HK-2 (cell line): Measurements from ENCODE around the gene TGM5.
"Not testable (repeated sequence)": the region's sequence is repeated elsewhere in the genome, so short reads cannot be mapped to it uniquely, and the experiment has no call there.

ENCODE experiments used
- DNase-seq: peaks from one replicate; pipeline ENCODE4 v3.0.0-alpha.2; 2018; ENCODE audit not compliant: unreplicated experiment

Gene TGM5, protein sequence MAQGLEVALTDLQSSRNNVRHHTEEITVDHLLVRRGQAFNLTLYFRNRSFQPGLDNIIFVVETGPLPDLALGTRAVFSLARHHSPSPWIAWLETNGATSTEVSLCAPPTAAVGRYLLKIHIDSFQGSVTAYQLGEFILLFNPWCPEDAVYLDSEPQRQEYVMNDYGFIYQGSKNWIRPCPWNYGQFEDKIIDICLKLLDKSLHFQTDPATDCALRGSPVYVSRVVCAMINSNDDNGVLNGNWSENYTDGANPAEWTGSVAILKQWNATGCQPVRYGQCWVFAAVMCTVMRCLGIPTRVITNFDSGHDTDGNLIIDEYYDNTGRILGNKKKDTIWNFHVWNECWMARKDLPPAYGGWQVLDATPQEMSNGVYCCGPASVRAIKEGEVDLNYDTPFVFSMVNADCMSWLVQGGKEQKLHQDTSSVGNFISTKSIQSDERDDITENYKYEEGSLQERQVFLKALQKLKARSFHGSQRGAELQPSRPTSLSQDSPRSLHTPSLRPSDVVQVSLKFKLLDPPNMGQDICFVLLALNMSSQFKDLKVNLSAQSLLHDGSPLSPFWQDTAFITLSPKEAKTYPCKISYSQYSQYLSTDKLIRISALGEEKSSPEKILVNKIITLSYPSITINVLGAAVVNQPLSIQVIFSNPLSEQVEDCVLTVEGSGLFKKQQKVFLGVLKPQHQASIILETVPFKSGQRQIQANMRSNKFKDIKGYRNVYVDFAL

DNA sequence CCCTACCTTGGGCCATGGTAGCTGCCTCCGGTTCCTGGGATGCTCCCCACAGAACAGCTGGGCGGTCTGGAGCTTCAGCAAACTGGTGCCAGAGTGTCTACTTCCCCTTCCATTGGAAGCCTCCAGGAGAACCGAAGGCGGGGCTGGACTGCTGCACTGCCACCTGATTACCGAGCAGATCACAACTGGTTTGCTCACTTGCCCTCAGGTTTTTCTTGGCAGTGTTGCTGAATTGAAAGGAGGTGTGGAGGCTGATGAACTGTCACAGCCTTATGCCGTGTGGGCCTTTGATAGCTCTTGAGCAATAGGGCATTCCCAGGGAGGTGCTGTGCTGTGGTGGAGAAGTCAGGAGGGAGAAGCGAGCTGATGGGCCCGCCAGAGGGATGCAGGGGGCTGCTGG, at the start of gene TGM5:
TSS of gene TGM5 (minus strand) at position 95 of the 400 bp plus-strand sequence. CDS start at position 16, 79 bp downstream.
- no peak for DNase-seq

DNA sequence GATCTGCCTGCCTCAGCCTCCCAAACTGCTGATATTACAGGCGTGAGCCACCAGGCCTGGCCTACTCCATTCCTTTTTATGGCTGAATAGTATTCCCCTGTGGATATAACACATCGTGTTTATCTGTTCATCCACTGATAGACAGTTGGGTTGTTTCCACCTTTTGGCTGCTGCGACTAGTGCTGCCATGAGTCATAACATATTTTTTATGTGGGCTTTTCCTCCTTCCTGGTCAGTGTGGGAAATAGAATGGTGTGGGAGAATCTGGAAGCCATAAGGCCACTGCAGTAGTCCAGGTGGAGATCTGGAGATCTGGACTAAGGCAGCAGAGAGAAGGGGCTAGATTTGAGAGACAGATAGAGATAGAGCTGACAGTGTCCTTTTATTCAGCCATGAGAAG, 47.4 kb upstream of the TGM5 start:
- DNase-seq: no peak

DNA sequence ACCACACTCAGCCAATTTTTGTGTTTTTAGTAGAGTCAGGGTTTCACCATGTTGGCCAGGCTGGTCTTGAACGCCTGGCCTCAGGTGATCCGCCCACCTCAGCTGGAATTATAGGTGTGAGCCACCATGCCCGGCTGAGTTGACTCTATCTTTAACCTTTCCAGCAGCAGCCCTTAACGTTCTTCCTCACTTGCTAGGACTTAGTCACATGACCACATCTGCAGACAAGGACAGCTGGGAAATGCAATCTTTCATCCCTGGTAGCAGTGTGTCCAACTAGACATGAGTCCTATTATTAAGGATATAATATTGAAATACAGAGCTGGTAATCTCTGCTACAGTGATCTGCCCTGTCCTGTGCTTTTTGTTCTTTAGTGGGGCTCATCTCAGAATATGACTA, 45.6 kb upstream of the TGM5 start:
- DNase-seq: no peak

DNA sequence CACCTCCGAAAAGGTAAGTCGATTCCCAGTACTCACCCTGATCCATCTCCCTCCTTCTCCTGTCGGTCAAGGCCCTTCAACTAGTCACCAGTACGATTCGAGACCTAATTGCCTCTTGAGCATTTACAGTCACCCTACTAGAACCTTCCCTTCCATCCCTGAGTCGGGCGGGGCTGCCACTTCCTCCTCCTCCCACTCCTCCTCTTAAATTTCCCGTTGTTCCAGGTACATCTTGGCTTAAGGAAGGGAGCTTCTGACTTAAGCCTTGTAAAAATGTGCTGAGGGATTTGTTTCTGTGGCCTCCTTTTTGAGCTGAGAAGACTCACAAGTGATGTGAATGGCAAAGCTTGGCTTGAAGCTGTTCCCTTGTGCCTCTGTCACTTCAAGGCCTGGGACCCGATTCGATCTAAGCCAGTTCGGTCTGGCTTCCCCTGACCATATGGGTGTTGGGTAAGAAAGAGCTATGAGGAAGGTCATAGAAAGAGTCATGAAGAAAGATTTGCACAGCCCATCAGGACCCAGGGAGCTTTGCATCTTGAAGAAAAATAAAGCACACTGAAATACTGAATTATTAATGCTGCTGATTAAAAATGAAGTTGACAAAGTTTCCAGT, 35.6 kb upstream of the TGM5 start, which contains the start of gene TGM7:
TSS of gene TGM7 (minus strand) at position 51 of the 613 bp plus-strand sequence.
- no peak for DNase-seq

DNA sequence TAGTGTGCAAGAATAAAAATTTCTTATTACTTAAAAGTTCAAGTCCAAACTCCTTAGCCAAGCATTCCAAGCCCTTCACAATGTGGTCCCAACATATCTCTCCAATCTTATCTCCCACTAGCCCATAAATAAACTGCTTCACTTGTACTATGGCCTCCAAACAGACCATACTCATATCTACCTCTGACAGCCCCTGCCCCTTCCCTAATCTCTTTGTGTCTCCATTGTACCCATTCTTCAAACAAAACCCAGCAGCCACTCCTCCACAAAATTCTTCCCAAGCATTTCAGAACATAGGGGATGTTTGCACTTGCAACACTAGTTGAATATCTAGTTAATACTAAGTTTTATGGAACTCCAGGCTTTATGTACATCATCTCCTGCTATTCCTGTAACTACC, 33.2 kb upstream of the TGM5 start:
- no peak for DNase-seq

DNA sequence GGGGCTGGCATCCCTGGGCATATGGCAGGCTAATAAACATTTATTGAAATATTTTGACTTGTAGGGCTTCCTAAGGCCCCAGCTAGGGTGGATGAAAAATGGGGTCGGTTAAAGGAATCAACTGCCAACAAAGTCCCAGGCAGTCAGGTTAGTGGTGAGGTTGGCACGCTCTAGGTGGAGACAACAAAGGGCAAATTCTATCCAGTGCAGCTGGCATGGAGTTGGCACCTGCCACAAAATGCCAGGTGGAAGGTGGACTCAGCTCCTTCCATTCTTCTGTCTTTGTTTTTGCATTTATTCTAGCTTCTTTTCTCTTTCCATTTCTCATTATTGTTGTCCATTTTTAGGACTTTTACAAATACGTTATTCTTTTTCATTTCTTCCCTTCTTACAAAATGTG, 32.7 kb upstream of the TGM5 start:
- DNase-seq: no peak

DNA sequence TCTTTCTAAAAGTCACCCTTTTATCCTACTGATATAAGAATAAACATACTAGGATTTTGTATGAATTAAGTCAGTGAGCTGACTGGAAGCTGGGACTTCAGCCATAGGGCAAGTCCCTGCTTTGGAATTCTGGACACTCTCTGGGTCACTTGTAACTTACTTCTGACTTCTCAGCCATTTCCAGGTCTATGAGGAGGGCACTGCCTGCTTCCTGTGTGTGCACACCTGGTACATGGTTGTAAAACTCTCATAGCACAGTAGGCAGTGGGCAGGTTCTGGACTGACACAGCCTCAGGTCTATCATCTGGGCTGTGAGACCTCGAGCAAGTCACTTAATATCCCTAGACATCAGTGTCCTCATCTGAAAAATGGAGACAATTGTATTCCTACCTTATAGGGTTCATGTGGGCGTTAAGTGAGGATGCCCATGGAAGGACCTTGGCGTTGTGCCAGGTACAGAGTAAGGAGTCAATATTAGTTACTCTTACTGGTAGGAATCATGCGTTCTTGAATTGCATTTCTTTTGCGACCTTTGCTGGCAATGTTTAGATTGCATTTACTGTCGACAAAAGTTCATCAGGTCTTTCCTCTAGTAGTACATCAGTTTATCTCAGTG, 27.5 kb upstream of the TGM5 start:
- no peak for DNase-seq

DNA sequence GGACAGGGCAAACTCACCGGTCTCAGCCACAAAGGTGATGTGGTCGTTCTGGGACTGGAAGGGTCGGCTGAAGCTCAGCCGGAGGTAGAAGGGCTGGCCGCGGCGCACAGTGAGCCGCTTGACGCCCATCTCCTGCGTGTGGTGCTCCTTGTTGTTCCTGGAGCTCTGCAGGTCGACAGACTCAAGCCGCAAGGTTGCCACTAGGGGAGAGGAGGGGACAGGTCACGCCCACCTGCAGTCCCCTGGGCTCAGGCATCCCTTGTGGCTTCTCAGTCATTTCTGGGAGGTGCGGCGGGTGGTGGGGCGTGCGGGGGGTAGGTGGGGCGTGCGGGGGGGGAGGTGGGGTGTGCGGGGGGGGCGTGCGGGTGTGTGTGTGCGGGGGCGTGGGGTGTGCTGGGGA, 26.7 kb upstream of the TGM5 start:
- DNase-seq: no peak

DNA sequence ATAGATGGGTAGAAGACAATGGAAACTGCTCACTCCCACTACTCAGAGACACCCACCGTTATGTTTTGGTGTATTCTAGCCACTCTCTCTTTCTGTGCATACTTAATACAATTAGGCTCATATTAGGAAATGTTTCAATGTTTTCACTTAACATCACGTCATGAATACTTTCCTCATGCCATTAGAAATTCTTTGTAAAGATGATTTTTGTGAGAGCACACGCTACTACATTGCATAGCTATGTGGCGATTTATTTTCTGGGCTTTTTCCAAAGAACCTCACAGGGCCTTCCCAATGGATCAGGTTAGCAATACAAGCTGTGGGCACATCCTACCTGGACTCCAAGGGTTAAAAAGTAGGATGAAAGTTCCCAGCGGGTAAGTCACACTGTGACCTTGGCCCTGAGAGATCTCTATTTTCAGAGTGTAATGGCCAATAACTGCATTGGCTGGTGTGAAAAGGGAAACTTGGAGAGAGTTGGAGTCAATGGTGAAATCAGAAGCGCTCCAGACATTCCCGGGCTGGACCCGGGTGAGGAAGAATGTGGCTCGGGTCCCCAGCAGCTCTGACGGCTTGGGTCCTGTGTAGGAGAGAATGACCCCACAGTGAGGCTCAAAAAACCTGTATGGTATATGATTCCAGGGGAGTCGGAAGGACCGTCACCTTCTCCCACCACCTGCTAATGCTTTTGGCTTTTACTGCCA, 25.8 kb upstream of the TGM5 start:
- DNase-seq: no peak

DNA sequence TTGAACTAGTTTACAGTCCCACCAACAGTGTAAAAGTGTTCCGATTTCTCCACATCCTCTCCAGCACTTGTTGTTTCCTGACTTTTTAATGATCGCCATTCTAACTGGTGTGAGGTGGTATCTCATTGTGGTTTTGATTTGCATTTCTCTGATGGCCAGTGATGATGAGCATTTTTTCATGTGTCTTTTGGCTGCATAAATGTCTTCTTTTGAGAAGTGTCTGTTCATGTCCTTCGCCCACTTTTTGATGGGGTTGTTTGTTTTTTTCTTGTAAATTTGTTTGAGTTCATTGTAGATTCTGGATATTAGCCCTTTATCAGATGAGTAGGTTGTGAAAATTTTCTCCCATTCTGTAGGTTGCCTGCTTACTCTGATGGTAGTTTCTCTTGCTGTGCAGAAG, 22.9 kb upstream of the TGM5 start:
- DNase-seq: not testable (repeated sequence)

DNA sequence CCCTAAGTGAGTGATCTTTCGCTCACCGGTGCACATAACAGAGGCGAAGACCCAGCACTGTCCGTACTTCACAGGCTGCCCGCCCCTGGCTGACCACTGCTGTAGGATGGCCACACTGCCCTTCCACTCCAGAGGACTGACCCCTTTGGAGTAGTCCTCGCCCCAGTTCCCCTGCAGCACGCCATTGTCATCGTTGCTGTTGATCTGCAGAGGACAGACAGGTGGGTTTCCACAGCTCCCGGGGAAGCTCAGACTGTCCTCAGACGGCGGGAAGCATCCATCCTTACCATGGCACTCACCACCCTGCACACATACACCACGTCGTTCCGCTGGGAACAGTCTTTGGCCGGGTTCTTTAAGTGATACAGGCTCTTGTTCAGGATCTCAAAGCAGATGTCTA, 20.5 kb upstream of the TGM5 start:
- no peak for DNase-seq

DNA sequence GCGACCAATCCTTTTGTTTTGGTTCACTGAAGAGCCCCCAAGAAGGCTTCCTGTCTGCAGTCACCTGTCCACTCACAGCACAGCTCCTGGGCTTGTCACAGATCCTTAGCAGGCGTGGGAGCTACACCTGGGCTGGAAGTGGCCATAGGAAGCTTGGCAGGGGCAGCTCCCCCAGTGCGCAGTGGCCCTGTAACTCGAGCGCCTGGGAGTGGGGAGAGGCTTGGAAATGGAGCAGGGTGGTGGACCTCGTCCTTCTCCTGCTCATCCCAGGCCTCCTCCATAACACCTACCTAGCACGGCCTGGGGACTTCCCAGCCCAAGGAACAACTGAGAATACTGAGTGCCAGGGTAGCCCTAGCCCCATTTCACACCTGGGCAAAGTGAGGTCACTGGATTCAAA, 19.3 kb upstream of the TGM5 start:
- DNase-seq: no peak

DNA sequence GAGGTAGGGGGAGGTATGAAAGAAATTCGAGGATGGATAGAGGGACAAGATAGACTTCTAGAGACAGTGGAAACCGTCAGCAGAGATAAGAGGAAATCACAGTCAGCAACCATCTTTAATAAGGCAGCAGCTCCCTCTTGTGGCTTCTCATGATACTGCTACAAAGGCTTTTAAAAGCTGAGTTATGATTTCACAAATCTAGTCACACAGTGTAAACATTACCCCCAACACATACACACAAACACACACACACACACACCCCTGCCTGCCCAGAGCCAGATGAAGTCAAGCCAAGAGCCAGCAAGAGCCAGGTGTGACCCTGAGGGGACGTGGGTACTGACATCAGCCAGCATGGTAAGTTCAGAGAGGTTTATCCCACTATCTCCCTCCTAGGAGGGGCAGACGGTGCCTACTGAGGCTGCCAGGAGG, 18.9 kb upstream of the TGM5 start:
- DNase-seq: peak; percentile 17

DNA sequence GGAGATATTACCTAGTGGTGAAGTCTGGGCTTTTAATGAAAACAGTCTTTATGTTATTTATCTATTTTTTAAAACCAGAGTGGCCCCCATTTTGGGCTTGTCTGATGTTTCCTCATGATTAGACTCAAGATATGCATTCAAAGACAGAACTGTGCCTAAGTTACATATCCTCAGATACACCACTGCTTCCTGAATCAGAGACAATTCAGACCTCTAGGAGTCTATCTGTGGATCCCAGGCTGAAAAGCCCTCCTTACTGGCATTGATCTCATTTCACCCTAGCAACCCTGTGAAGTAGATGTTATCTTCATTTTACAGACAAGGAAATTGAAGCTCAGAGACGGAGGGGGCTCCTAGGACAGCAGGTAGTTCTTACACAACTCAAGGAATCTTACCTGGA, 16.8 kb upstream of the TGM5 start:
- DNase-seq: no peak

DNA sequence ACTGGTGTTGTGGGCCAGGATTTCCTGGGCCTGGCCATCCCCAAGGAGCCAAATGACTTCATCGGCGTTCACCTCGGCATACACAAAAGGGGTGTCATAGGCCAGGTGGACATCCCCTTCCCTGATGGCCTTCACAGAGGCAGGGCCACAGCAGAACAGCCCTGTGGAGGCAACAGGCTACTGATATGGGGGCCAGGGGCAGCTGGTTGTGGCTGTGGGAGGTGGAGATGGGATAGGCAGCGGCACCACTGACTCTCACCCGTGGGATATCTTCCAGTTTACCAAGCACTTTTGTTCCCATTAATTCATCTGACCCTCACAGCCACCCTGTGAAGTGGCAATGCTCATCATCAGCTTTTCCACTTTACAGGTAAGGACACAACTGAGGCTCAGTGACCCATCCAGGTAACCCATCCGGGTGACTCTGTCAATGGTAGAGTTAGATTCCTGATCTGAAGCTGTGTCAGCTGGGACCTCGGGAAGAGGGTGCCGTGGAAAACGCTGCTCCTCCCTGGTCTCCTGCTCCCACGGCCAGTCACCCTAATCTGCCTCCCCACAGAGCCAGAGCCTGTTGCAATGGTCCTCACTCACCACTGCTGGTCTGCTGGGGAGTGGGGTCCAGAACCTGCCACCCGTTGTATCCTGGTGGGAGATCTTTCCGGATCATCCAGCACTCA, 15.3 kb upstream of the TGM5 start:
- DNase-seq: no peak

DNA sequence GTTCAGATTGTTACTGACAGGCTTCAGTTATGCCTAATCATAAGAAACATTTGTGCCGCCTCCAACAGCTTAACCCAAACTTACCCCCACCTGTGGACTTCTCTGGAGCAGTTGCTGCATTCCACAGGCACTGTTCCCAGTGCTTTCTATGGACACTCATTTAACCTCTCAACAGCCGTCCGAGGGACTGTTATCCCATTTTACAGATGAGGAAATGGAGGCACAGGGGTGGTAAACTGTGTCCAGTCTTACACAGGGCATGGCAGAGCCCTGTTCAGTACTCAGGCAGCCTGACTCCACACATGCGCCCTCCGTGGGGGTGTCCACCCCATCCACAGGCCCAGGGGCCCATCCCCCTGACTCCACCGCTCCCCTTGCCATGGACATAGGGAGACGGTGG, 14.3 kb upstream of the TGM5 start:
- DNase-seq: no peak

DNA sequence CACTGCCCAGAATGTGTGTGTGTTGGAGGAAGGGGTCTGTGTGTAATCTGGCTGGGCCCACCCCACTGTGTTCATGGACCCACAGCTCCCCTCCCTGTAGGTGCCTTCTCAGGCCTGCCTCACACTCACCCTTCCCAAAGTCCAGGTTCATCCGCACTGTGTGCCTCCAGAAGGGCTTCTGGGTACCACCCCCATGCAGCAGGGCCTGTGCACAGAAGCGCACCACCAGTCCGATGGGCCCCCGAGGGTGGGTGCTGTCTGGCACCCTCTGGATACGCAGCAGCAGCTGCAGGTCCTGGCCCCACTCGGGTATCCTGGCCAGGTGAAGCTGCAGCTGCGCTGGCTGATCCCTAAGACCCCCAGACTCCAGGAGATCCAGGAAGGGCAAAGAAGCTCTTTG, 12.8 kb upstream of the TGM5 start:
- DNase-seq: no peak

DNA sequence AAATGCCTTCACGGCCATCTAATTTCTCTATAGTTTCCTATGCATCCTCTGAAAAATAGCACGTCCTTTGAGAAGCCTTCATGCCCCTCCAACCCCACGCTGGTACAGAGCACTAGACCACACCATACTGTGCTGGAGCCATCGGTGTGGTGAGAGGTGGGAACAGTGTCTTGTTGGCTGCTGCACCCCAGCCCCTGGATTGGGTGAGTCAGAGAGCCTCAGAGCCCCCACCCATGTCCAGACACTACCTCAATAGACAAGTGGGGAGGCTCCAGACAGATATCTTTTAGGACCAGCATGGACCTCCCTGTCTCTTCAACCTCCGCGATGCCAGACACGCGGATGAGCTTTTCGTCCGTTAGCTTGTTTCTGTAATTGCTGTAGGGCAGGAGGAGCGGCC, 12.1 kb upstream of the TGM5 start:
- no peak for DNase-seq

DNA sequence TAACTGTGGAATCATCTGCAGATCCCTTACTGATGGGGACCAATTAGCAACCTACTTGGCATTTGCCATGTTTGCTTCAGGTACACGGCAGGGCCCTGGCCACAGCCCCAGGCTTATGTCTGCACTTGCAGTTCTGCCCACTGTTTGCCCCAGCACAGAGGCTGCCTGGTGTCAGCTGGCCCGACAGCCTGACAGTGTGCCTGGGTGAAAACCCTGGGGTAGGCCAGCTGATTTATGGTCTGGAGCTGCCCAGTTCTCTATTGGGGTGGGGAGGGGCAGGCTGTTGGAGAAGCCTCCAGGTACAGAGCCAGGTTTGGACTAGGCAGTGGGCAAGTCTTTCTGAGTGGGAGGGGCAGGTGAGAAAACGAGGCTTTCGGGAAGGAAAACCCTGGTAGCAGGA, 11.2 kb upstream of the TGM5 start:
- no peak for DNase-seq

DNA sequence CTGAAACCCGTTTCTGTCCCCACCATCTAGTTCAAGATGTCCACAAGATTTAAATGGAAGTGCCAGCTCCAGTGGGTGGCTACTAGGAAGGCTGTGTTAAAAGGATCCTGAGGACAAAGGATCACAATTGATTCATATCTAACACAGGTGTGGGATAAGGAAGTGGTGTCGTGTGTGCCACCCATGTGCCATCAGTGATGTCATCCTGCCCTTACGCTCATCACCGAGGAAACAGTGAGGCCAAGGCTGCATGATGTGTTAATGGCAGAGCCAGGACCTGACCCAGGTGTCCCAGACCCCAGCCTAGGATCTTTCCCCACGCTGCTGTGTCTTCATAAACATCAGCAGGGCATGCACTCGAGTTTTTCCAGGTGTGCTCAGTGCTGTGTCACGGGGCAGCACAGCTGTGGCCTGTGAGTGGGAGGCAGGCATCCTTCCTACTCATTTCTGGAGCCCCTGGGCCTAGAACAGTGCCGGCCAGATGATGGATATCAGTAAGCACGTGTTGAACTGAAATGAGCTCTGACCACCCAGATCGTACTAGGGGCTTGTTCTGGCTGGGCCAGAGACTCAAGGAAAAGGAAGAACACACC, 10.6 kb upstream of the TGM5 start:
- DNase-seq: no peak
